Measurements from ENCODE around the gene EML1.

Gene EML1

GRCh38 chr14:99781853-99782610 is 11.2 kb upstream of the EML1 start:
- no peak for DNase-seq

GRCh38 chr14:99784508-99784907 is 8.7 kb upstream of the EML1 start:
- no peak for DNase-seq

GRCh38 chr14:99785426-99785825 is 7.8 kb upstream of the EML1 start:
- no peak for DNase-seq

GRCh38 chr14:99786511-99786989 is 6.7 kb upstream of the EML1 start:
- no peak for DNase-seq

- no peak for DNase-seq
Observed at GRCh38 chr14:99788713-99789112, 4.5 kb upstream of the EML1 start.

- DNase-seq, result no peak
Observed at GRCh38 chr14:99789581-99789980, 3.6 kb upstream of the EML1 start.

- no peak for DNase-seq
Observed at GRCh38 chr14:99790201-99790977, 2.8 kb upstream of the EML1 start.

- DNase-seq, result no peak
Observed at GRCh38 chr14:99790978-99791376, 2.2 kb upstream of the EML1 start.

GRCh38 chr14:99791476-99792209 is 1.6 kb upstream of the EML1 start:
- no peak for DNase-seq

- no peak for DNase-seq
Observed at GRCh38 chr14:99792210-99792535, 1.0 kb upstream of the EML1 start.

GRCh38 chr14:99792551-99793212 is 531 bp upstream of the EML1 start:
- DNase-seq, result no peak

- DNase-seq, result no peak
Observed at GRCh38 chr14:99794151-99794780, 1.1 kb downstream of the EML1 start.

- no peak for DNase-seq
Observed at GRCh38 chr14:99795046-99795445, 1.8 kb downstream of the EML1 start.

- DNase-seq, result no peak
Observed at GRCh38 chr14:99797231-99797630, 4.0 kb downstream of the EML1 start.

GRCh38 chr14:99800781-99801180 is 7.6 kb downstream of the EML1 start:
- no peak for DNase-seq

- no peak for DNase-seq
Observed at GRCh38 chr14:99802301-99803105, 9.3 kb downstream of the EML1 start.

- DNase-seq, result no peak
Observed at GRCh38 chr14:99803106-99803775, 10.0 kb downstream of the EML1 start.

- DNase-seq, result no peak
Observed at GRCh38 chr14:99803803-99804202, 10.6 kb downstream of the EML1 start.

GRCh38 chr14:99805757-99806439 is 12.7 kb downstream of the EML1 start:
- no peak for DNase-seq

- DNase-seq, result no peak
Observed at GRCh38 chr14:99806836-99807235, 13.6 kb downstream of the EML1 start.

All from CD4-positive, alpha-beta T cell treated with Interferon gamma for 1 hour (primary cell).